GM19099 (cell line): Measurements from ENCODE around the gene ATP1A4.

Experiments used
- POLR2A ChIP-seq: IDR thresholded peaks from 3 replicates; pipeline ENCODE4 v1.6.1; 2011; ENCODE audit warnings: low read depth; ENCODE audit not compliant: insufficient read length; ENCODE audit errors: extremely low read depth

ATP1A4 gene

GRCh38 chr1:160134791-160135572, 16.4 kb upstream of the ATP1A4 start:
- no peak for TF ChIP-seq POLR2A

GRCh38 chr1:160136121-160136925, 15.1 kb upstream of the ATP1A4 start:
- TF ChIP-seq POLR2A: no peak

- no peak for TF ChIP-seq POLR2A
Observed at GRCh38 chr1:160136926-160137200, 14.5 kb upstream of the ATP1A4 start.

- no peak for TF ChIP-seq POLR2A
Observed at GRCh38 chr1:160137216-160137862, 14.1 kb upstream of the ATP1A4 start.

- no peak for TF ChIP-seq POLR2A
Observed at GRCh38 chr1:160139840-160140239, 11.6 kb upstream of the ATP1A4 start.

GRCh38 chr1:160143695-160144094, 7.7 kb upstream of the ATP1A4 start:
- TF ChIP-seq POLR2A: no peak

- no peak for TF ChIP-seq POLR2A
Observed at GRCh38 chr1:160144921-160145320, 6.5 kb upstream of the ATP1A4 start.

GRCh38 chr1:160146107-160146506, 5.3 kb upstream of the ATP1A4 start:
- TF ChIP-seq POLR2A: no peak

- no peak for TF ChIP-seq POLR2A
Observed at GRCh38 chr1:160148121-160148520, 3.3 kb upstream of the ATP1A4 start.

- TF ChIP-seq POLR2A: no peak
Observed at GRCh38 chr1:160149233-160149632, 2.2 kb upstream of the ATP1A4 start.

GRCh38 chr1:160149716-160150115, 1.7 kb upstream of the ATP1A4 start:
- TF ChIP-seq POLR2A: no peak

GRCh38 chr1:160154790-160155189, 3.4 kb downstream of the ATP1A4 start:
- no peak for TF ChIP-seq POLR2A

- TF ChIP-seq POLR2A: no peak
Observed at GRCh38 chr1:160156361-160156760, 5.0 kb downstream of the ATP1A4 start.

- no peak for TF ChIP-seq POLR2A
Observed at GRCh38 chr1:160157174-160157573, 5.8 kb downstream of the ATP1A4 start.

GRCh38 chr1:160158031-160158430, 6.6 kb downstream of the ATP1A4 start:
- no peak for TF ChIP-seq POLR2A

- TF ChIP-seq POLR2A: no peak
Observed at GRCh38 chr1:160158534-160158933, 7.1 kb downstream of the ATP1A4 start.
